ENCODE data around the gene UCMA.

DNA sequence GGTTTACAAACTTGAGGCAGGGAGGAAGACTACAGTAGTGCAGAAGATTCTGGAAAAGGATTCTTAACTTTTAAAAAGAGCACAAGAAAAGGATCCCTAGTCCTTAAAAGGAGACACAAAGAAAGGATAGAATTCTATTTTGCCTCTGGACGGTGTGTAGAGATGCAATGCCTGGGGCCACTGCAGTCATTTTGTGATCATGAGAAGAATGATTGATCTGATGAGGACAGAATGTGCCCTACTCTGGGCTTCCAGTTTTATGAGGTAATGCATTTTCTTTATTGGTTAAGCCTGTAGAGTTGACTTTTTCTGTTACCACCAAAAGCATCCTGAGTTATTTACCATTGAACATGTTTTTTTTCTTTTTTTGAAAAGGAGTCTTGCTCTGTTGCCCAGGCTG, 28.3 kb upstream of the UCMA start:
- no peak for TF ChIP-seq MAFK (IDR thresholded peaks at IDR 0.05; ENCODE audit: low read length)
- TF ChIP-seq MXI1 (IDR thresholded peaks at IDR 0.05; ENCODE audit: low read depth, low read length): no peak
- TF ChIP-seq, protein P1, sequence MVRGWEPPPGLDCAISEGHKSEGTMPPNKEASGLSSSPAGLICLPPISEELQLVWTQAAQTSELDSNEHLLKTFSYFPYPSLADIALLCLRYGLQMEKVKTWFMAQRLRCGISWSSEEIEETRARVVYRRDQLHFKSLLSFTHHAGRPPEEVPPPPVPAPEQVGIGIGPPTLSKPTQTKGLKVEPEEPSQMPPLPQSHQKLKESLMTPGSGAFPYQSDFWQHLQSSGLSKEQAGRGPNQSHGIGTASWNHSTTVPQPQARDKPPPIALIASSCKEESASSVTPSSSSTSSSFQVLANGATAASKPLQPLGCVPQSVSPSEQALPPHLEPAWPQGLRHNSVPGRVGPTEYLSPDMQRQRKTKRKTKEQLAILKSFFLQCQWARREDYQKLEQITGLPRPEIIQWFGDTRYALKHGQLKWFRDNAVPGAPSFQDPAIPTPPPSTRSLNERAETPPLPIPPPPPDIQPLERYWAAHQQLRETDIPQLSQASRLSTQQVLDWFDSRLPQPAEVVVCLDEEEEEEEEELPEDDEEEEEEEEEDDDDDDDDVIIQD (CRISPR knock-in tag; IDR thresholded peaks at IDR 0.05): no peak
- TF ChIP-seq E4F1 (CRISPR knock-in tag; IDR thresholded peaks at IDR 0.05; ENCODE audit: borderline replicate concordance): no peak
- no peak for TF ChIP-seq CTCF (IDR thresholded peaks at IDR 0.05 in 2 of 3, conservative IDR thresholded peaks at IDR 0.05 in 1 of 3; ENCODE audit: insufficient read depth in 2 of 3, low read depth in 1 of 3, low read length in 3 of 3)
- no peak for TF ChIP-seq SAFB2 (IDR thresholded peaks at IDR 0.05; ENCODE audit: borderline replicate concordance, low read depth, low read length, severe bottlenecking)
- no peak for TF ChIP-seq SP2 (IDR thresholded peaks at IDR 0.05; ENCODE audit: extremely low read depth, low read depth, low read length, poor library complexity, severe bottlenecking)
- TF ChIP-seq, protein P2, sequence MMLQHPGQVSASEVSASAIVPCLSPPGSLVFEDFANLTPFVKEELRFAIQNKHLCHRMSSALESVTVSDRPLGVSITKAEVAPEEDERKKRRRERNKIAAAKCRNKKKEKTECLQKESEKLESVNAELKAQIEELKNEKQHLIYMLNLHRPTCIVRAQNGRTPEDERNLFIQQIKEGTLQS (IDR thresholded peaks at IDR 0.05): no peak
- TF ChIP-seq, protein P2 (CRISPR knock-in tag; conservative IDR thresholded peaks at IDR 0.05): no peak
- no peak for TF ChIP-seq HLTF (IDR thresholded peaks at IDR 0.05)

All from K562 (cell line).